A549 (cell line): Measurements from ENCODE around the gene TCF4. TPM values are rescaled to one million over a fixed set of nuclear protein-coding genes. Genes with fewer than 3 reads are reported as not detected.

Experiments used
- ATAC-seq, 2 experiments: fragments of 200-7000 bp in 1 of 2; fragments of >200 bp in 1 of 2; cut with Nextera tagmentation in 1 of 2; cut with Tn5 transposase in 1 of 2; 3 replicates each; pipeline versions ENCODE4 v1.8.0 to v1.9.1; 2018 to 2020; ENCODE audit warnings: mild to moderate bottlenecking in 1 of 2, moderate library complexity in 1 of 2
- CTCF ChIA-PET: fragments of 300-600 bp; sonication (Branson Sonifier 250); formaldehyde crosslinking; extraction: SDS; loops from one replicate; lab custom pipeline; 2021; ENCODE audit warnings: antibody characterized with exemption, inconsistent platforms; lab: Yijun Ruan, JAX
- POLR2A ChIA-PET: fragments of 350-600 bp; formaldehyde crosslinking; extraction: SDS; loops from one replicate; lab custom pipeline; 2021; ENCODE audit warnings: antibody characterized with exemption, inconsistent platforms; lab: Yijun Ruan, JAX
- DNase-seq, 2 experiments: peaks; one replicate each; pipeline versions ENCODE4 v3.0.0 to v3.0.0-alpha.2; 2011 to 2016; ENCODE audit warnings: low read depth in 1 of 2, low spot score in 1 of 2
- FAIRE-seq: peaks from 2 replicates; lab custom pipeline; 2011; peaks lifted over from hg19 to GRCh38; lab: Jason Lieb, UNC
- H3K27ac ChIP-seq, 2 experiments: fragments of >200 bp; sonication (Bioruptor Twin); formaldehyde crosslinking; 3 replicates each; pipeline ENCODE4 v1.5.1; 2016 to 2017
- H3K4me1 ChIP-seq: fragments of >200 bp; sonication (Bioruptor Twin); formaldehyde crosslinking; 3 replicates; pipeline ENCODE4 v1.6.1; 2016
- H3K4me2 ChIP-seq: fragments of >200 bp; sonication (Bioruptor Twin); formaldehyde crosslinking; 3 replicates; pipeline ENCODE4 v1.6.1; 2016
- H3K4me3 ChIP-seq: fragments of >200 bp; sonication (Bioruptor Twin); formaldehyde crosslinking; 3 replicates; pipeline ENCODE4 v1.5.1; 2016
- H3K9me3 ChIP-seq: fragments of >200 bp; sonication (Bioruptor Twin); formaldehyde crosslinking; 3 replicates; pipeline ENCODE4 v1.6.1; 2016
- ATOH8 ChIP-seq: fragments of 250-450 bp; sonication (Bioruptor Pico); IDR thresholded peaks from 2 replicates; pipeline ENCODE4 v1.5.0; 2020; ENCODE audit warnings: low read depth, mild to moderate bottlenecking, moderate library complexity
- E2F6 ChIP-seq: IDR thresholded peaks from 2 replicates; pipeline ENCODE4 v1.6.1; 2012; ENCODE audit warnings: low read depth, borderline replicate concordance
- HEYL ChIP-seq: fragments of 250-450 bp; sonication (Bioruptor Pico); IDR thresholded peaks from 2 replicates; pipeline ENCODE4 v1.8.0; 2021; ENCODE audit warnings: mild to moderate bottlenecking, moderate library complexity
- HOXA7 ChIP-seq: fragments of 250-450 bp; sonication (Bioruptor Pico); IDR thresholded peaks from 2 replicates; pipeline ENCODE4 v1.5.0; 2020; ENCODE audit warnings: mild to moderate bottlenecking, moderate library complexity
- KDM5A ChIP-seq: fragments of 200-600 bp; sonication (generic); IDR thresholded peaks from 2 replicates; pipeline ENCODE4 v1.6.1; 2016; ENCODE audit warnings: antibody characterized with exemption, mild to moderate bottlenecking
- MYC ChIP-seq: IDR thresholded peaks from 2 replicates; pipeline ENCODE4 v1.6.1; 2012; ENCODE audit warnings: mild to moderate bottlenecking, inconsistent platforms, low read length, improper control_type of control experiment, borderline replicate concordance
- NR3C1 ChIP-seq: fragments of >200 bp; sonication (Bioruptor Twin); formaldehyde crosslinking; IDR thresholded peaks from 3 replicates; pipeline ENCODE4 v1.6.1; 2017
- PBX3 ChIP-seq: IDR thresholded peaks from 2 replicates; pipeline ENCODE4 v1.6.1; 2012
- RARB ChIP-seq: fragments of 250-450 bp; sonication (Bioruptor Pico); IDR thresholded peaks from 2 replicates; pipeline ENCODE4 v1.8.0; 2021; ENCODE audit warnings: mild to moderate bottlenecking, moderate library complexity
- RCOR1 ChIP-seq: fragments of 150-350 bp; IDR thresholded peaks from 2 replicates; pipeline ENCODE4 v1.6.1; 2014; ENCODE audit warnings: antibody characterized with exemption, low read length, low read depth
- REST ChIP-seq: fragments of 200-600 bp; sonication (generic); IDR thresholded peaks from 2 replicates; pipeline ENCODE4 v1.6.1; 2016; ENCODE audit warnings: antibody characterized with exemption, mild to moderate bottlenecking, moderate library complexity
- RNF2 ChIP-seq: fragments of 200-600 bp; sonication (generic); IDR thresholded peaks from 2 replicates; pipeline ENCODE4 v1.6.1; 2016; ENCODE audit warnings: low read depth, mild to moderate bottlenecking, antibody characterized with exemption, moderate library complexity, borderline replicate concordance
- SMC3 ChIP-seq: fragments of >200 bp; sonication (Bioruptor Twin); formaldehyde crosslinking; IDR thresholded peaks from 3 replicates; pipeline ENCODE4 v1.6.1; 2018; ENCODE audit warnings: inconsistent platforms
- WGBS: methylation state at CpG from one replicate; pipeline ENCODE4 v1.1.6; 2017; ENCODE audit errors: missing lambda C conversion rate; 5-methylcytosine and 5-hydroxymethylcytosine counted together
- polyA plus RNA-seq, 4 experiments: library from polyadenylated mRNA; depleted of rRNA in 3 of 4; stranded (reverse); fragments of >200 nt; fragmentation: RNase III in 1 of 4; extraction: RNeasy Plus Mini Kit Qiagen cat#74134 plus additional on column Dnase treatment in 1 of 4; gene quantifications; 2 replicates in 3 of 4; 3 replicates in 1 of 4; pipeline ENCODE4 v1.2.3, GENCODE V29; 2011 to 2017

TCF4 gene
- polyA plus RNA-seq, 2 of the 4 experiments (the other 2 are of a cell fraction): 3.0 to 4.0 TPM

- no peak for ATAC-seq
- ChIA-PET CTCF (no interaction called here), POLR2A (no interaction called here)
- 62% methylated on average over 5 of the region's 5 CpGs for WGBS
- Histone ChIP-seq H3K4me2 (no peak overlapping the region), H3K27ac (no peak overlapping the region), H3K4me1 (no peaks in the 10 kb centered on the region)
- no peak for TF ChIP-seq KDM5A
- TF ChIP-seq RNF2: no peak
- no peak for TF ChIP-seq RARB (CRISPR knock-in tag)
- TF ChIP-seq PBX3: no peak
- no peak for TF ChIP-seq NR3C1
- TF ChIP-seq HEYL: no peak
- no peak for TF ChIP-seq HOXA7
- TF ChIP-seq ATOH8 (CRISPR knock-in tag): no peak
- no peak for TF ChIP-seq E2F6
- TF ChIP-seq, all 56 proteins: peak for 0
- H3K9me3 ChIP-seq: no peaks in the 10 kb centered on the region
- FAIRE-seq (no peak), DNase-seq (no peak)
- no peak overlapping the region for H3K4me3 ChIP-seq
Observed at GRCh38 chr18:55546851-55547704, 40.9 kb downstream of the TCF4 start.

- whole genome bisulfite sequencing: 19% methylated on average over 1 of the region's 1 CpG
- no peak for DNase-seq
- ATAC-seq: no peak
- no peak overlapping the region for H3K4me3 ChIP-seq
- no peaks in the 10 kb centered on the region for H3K9me3 ChIP-seq
- H3K4me2 ChIP-seq: no peak overlapping the region
- H3K4me1 ChIP-seq: no peaks in the 10 kb centered on the region
- POLR2A ChIA-PET: no interaction called here
- CTCF ChIA-PET: no interaction called here
- FAIRE-seq: no peak
- TF ChIP-seq PBX3: no peak
- TF ChIP-seq E2F6: no peak
- H3K27ac ChIP-seq: no peak overlapping the region
Observed at GRCh38 chr18:55544014-55544413, 44.0 kb downstream of the TCF4 start.

GRCh38 chr18:55543130-55543704, 44.8 kb downstream of the TCF4 start:
- no peak overlapping the region for H3K4me2 ChIP-seq
- FAIRE-seq (no peak), ATAC-seq (no peak), DNase-seq (no peak)
- no peak for TF ChIP-seq REST
- TF ChIP-seq SMC3: no peak
- TF ChIP-seq RCOR1: no peak
- no peak for TF ChIP-seq MYC
- H3K4me3 ChIP-seq: no peak overlapping the region
- H3K4me1 ChIP-seq: no peaks in the 10 kb centered on the region
- CTCF ChIA-PET: no interaction called here
- no peaks in the 10 kb centered on the region for H3K9me3 ChIP-seq
- H3K27ac ChIP-seq: no peak overlapping the region
- 42% methylated on average over 2 of the region's 2 CpGs for whole genome bisulfite sequencing
- POLR2A ChIA-PET: no interaction called here
